NB4 (cell line): Measurements from ENCODE around the gene GSTM2.
"Not testable (repeated sequence)": the region's sequence is repeated elsewhere in the genome, so short reads cannot be mapped to it uniquely, and the experiment has no call there.

Source experiments
- DNase-seq: peaks from one replicate; pipeline ENCODE4 v3.0.0; 2010; ENCODE audit warnings: low read depth
- H3K4me3 ChIP-seq: one replicate; pipeline ENCODE4 v1.5.1; 2011; ENCODE audit warnings: mild to moderate bottlenecking, low read depth, low read length, moderate library complexity
- CTCF ChIP-seq: IDR thresholded peaks from one replicate; pipeline ENCODE4 v1.5.1; 2012; ENCODE audit warnings: low read depth, low read length
- MAX ChIP-seq: IDR thresholded peaks from 2 replicates; pipeline ENCODE4 v1.6.1; 2011; ENCODE audit warnings: low read depth, low read length
- MYC ChIP-seq: IDR thresholded peaks from 2 replicates; pipeline ENCODE4 v1.6.1; 2011; ENCODE audit warnings: low read depth, low read length
- POLR2A ChIP-seq: IDR thresholded peaks from 2 replicates; pipeline ENCODE4 v1.6.1; 2011; ENCODE audit warnings: mild to moderate bottlenecking; ENCODE audit not compliant: insufficient read length; ENCODE audit errors: extremely low read depth

GSTM2 gene

GRCh38 chr1:109671067-109671466 is 3.2 kb downstream of the GSTM2 start:
- H3K4me3 ChIP-seq = no peak overlapping the region
- DNase-seq = no peak
- TF ChIP-seq POLR2A (no peak), MYC (no peak), CTCF (no peak), MAX (no peak)

GRCh38 chr1:109673861-109674260 is 6.0 kb downstream of the GSTM2 start:
- DNase-seq, H3K4me3 ChIP-seq: not testable (repeated sequence)

- H3K4me3 ChIP-seq, DNase-seq: not testable (repeated sequence)
Measured at GRCh38 chr1:109676683-109677381, 9.0 kb downstream of the GSTM2 start.

GRCh38 chr1:109677459-109677858 is 9.6 kb downstream of the GSTM2 start:
- no peak for DNase-seq
- no peak overlapping the region for H3K4me3 ChIP-seq
- TF ChIP-seq CTCF = no peak
- no peak for TF ChIP-seq MYC
- no peak for TF ChIP-seq POLR2A
- no peak for TF ChIP-seq MAX

- not testable (repeated sequence) for DNase-seq, H3K4me3 ChIP-seq
Measured at GRCh38 chr1:109678637-109679036, 10.8 kb downstream of the GSTM2 start.

- DNase-seq, H3K4me3 ChIP-seq: not testable (repeated sequence)
Measured at GRCh38 chr1:109684777-109685176, 16.9 kb downstream of the GSTM2 start.

GRCh38 chr1:109685399-109685798 is 17.5 kb downstream of the GSTM2 start:
- DNase-seq, H3K4me3 ChIP-seq: not testable (repeated sequence)

GRCh38 chr1:109685890-109686289 is 18.0 kb downstream of the GSTM2 start:
- not testable (repeated sequence) for H3K4me3 ChIP-seq, DNase-seq

GRCh38 chr1:109687109-109687508 is 19.3 kb downstream of the GSTM2 start:
- H3K4me3 ChIP-seq = not testable (repeated sequence)

GRCh38 chr1:109687641-109688499 is 20.0 kb downstream of the GSTM2 start, which contains the start of gene GSTM1:
Gene GSTM1, plus strand, starts transcription at chr1:109687817. Its CDS starts 57 bp downstream, at chr1:109687874.
- DNase-seq = no peak
- H3K4me3 ChIP-seq = no peak within 1 kb of the TSS
- TF ChIP-seq POLR2A (no peak), CTCF (no peak), MYC (no peak), MAX (no peak)

More at GRCh38 chr1:109687109-109687508, 19.3 kb downstream of the GSTM2 start:
- not testable (repeated sequence) for DNase-seq
